HepG2 (cell line): ENCODE data around the gene NRG4. TPM values are rescaled to one million over a fixed set of nuclear protein-coding genes. Genes with fewer than 3 reads are reported as not detected.

Experiments used
- ATAC-seq: fragments of 200-7000 bp; cut with Tn5 transposase; 3 replicates; pipeline ENCODE4 v1.9.1; 2020; ENCODE audit warnings: mild to moderate bottlenecking, moderate library complexity
- BruUV-seq: library from RNA; stranded (reverse); fragments of 400-500 nt; replicated peaks from 2 replicates; lab custom pipeline; 2021; lab: Mats Ljungman, UMichigan
- CTCF ChIA-PET: fragments of 300-600 bp; formaldehyde crosslinking; extraction: SDS; loops from one replicate; lab custom pipeline; 2021; ENCODE audit warnings: low total read pairs, inconsistent platforms, low intra/inter-chr PET ratio; lab: Yijun Ruan, JAX
- POLR2A ChIA-PET: fragments of 350-600 bp; sonication (Branson Sonifier 250); formaldehyde crosslinking; loops from one replicate; lab custom pipeline; 2020; ENCODE audit warnings: antibody characterized with exemption, inconsistent platforms; lab: Yijun Ruan, JAX
- DNase-seq: peaks from one replicate; pipeline ENCODE4 v3.0.0-alpha.2; 2015; ENCODE audit warnings: low spot score
- FAIRE-seq: peaks from 3 replicates; lab custom pipeline; 2011; peaks lifted over from hg19 to GRCh38; lab: Jason Lieb, UNC
- H2AFZ ChIP-seq: one replicate; pipeline ENCODE4 v1.6.1; 2011; ENCODE audit warnings: low read length, inconsistent platforms
- H3K27ac ChIP-seq: fragments of 300-600 bp; 3 replicates; pipeline ENCODE4 v1.8.0; 2011; ENCODE audit warnings: mixed run types, mild to moderate bottlenecking, mixed read lengths, low read length, inconsistent platforms; ENCODE audit not compliant: insufficient read depth; ENCODE audit errors: extremely low read length
- H3K27me3 ChIP-seq, 2 experiments: fragments of 200-600 bp in 1 of 2; 2 replicates in 1 of 2; 3 replicates in 1 of 2; pipeline versions ENCODE4 v1.6.0 to v1.8.0; 2011; ENCODE audit warnings: low read length in 2 of 2, mild to moderate bottlenecking in 2 of 2, moderate library complexity in 2 of 2, inconsistent platforms in 1 of 2; ENCODE audit not compliant: insufficient read depth in 2 of 2, control insufficient read depth in 1 of 2
- H3K36me3 ChIP-seq, 2 experiments: fragments of 200-600 bp in 1 of 2; replicated peaks in 1 of 2; 2 replicates in 1 of 2; 3 replicates in 1 of 2; pipeline versions ENCODE4 v1.5.1 to v1.8.0; 2011; ENCODE audit warnings: low read length in 2 of 2, inconsistent platforms in 1 of 2; ENCODE audit not compliant: insufficient read depth in 2 of 2, control insufficient read depth in 1 of 2
- H3K4me1 ChIP-seq: 2 replicates; pipeline ENCODE4 v1.5.1; 2012; ENCODE audit warnings: low read length, inconsistent platforms; ENCODE audit not compliant: insufficient read depth
- H3K4me2 ChIP-seq: 2 replicates; pipeline ENCODE4 v1.6.0; 2011; ENCODE audit warnings: low read depth, low read length, inconsistent platforms
- H3K4me3 ChIP-seq, 3 experiments: fragments of 200-600 bp in 1 of 3; sonication (generic), shearing (Covaris generic) in 1 of 3; replicated peaks in 1 of 3; 2 replicates each; pipeline ENCODE4 v1.5.1; 2011 to 2016; ENCODE audit warnings: low read length in 3 of 3, inconsistent platforms in 2 of 3, low read depth in 2 of 3, mild to moderate bottlenecking in 2 of 3, control low read depth in 1 of 3, mixed read lengths in 1 of 3; ENCODE audit not compliant: insufficient read depth in 1 of 3
- H3K79me2 ChIP-seq: one replicate; pipeline ENCODE4 v1.6.1; 2011; ENCODE audit warnings: low read length, inconsistent platforms; ENCODE audit not compliant: insufficient read depth
- H3K9ac ChIP-seq: 2 replicates; pipeline ENCODE4 v1.6.0; 2011; ENCODE audit warnings: mild to moderate bottlenecking, low read depth, low read length, inconsistent platforms; ENCODE audit not compliant: insufficient read depth
- H3K9me3 ChIP-seq: 2 replicates; pipeline ENCODE4 v1.5.1; 2012; ENCODE audit warnings: mild to moderate bottlenecking, low read length
- H4K20me1 ChIP-seq: 2 replicates; pipeline ENCODE4 v1.6.0; 2011; ENCODE audit warnings: inconsistent platforms, mild to moderate bottlenecking, low read length, moderate library complexity; ENCODE audit not compliant: insufficient read depth
- HOXA5 ChIP-seq: sonication (generic); formaldehyde crosslinking; IDR thresholded peaks from 2 replicates; pipeline ENCODE4 v1.4.0; 2020; ENCODE audit warnings: missing genetic modification reagents
- NFE2 ChIP-seq: sonication (generic); formaldehyde crosslinking; IDR thresholded peaks from 2 replicates; pipeline ENCODE4 v1.4.0; 2020; ENCODE audit warnings: missing genetic modification reagents
- SMARCC2 ChIP-seq: fragments of 450-650 bp; IDR thresholded peaks from 2 replicates; pipeline ENCODE4 v1.6.1; 2017; ENCODE audit warnings: antibody characterized with exemption, mild to moderate bottlenecking
- TGIF2 ChIP-seq: IDR thresholded peaks from 2 replicates; pipeline ENCODE4 v1.6.1; 2016; ENCODE audit warnings: control low read depth, missing compliant biosample characterization
- ZNF10 ChIP-seq: sonication (generic); formaldehyde crosslinking; IDR thresholded peaks from 2 replicates; pipeline ENCODE4 v1.4.0; 2020; ENCODE audit warnings: mild to moderate bottlenecking, low read depth, missing genetic modification reagents, borderline replicate concordance
- ZNF552 ChIP-seq: sonication (generic); formaldehyde crosslinking; IDR thresholded peaks from 2 replicates; pipeline ENCODE4 v1.9.0; 2022; ENCODE audit warnings: missing genetic modification reagents, mild to moderate bottlenecking, borderline replicate concordance
- ZNF766 ChIP-seq: sonication (generic); formaldehyde crosslinking; IDR thresholded peaks from 2 replicates; pipeline ENCODE4 v1.5.0; 2020; ENCODE audit warnings: missing genetic modification reagents, borderline replicate concordance
- ZNF781 ChIP-seq: sonication (generic); formaldehyde crosslinking; IDR thresholded peaks from 2 replicates; pipeline ENCODE4 v1.5.1; 2020; ENCODE audit warnings: borderline replicate concordance, mild to moderate bottlenecking, missing genetic modification reagents; ENCODE audit errors: not compliant biosample characterization
- WGBS: methylation state at CpG from one replicate; pipeline ENCODE4 v1.1.6; 2017; ENCODE audit warnings: low lambda C conversion rate; 5-methylcytosine and 5-hydroxymethylcytosine counted together
- in situ Hi-C: cut with HindIII; loops from 2 replicates; pipeline ENCODE4 v1.10.0; 2017; ENCODE audit warnings: low pct_unique_long_range_greater_than_20kb; ENCODE audit not compliant: extremely low pct_ligation_motif_present
- intact Hi-C: fragments of 100-400 bp; cut with micrococcal nuclease; formaldehyde crosslinking; loops from one replicate; pipeline ENCODE4 v1.10.0; 2022; ENCODE audit not compliant: unreplicated experiment
- polyA plus RNA-seq, 8 experiments: library from polyadenylated mRNA; depleted of rRNA in 3 of 8; stranded (reverse) in 7 of 8; unstranded in 1 of 8; fragments of >200 nt; fragmentation: Illumina TruSeq in 4 of 8; extraction: Trizol in 4 of 8; gene quantifications; 2 replicates each; pipeline versions ENCODE4 v1.2.1 to v1.2.3, GENCODE V29; 2011 to 2016; ENCODE audit warnings: low read depth in 4 of 8, missing spikeins in 1 of 8, mixed read lengths in 1 of 8; ENCODE audit not compliant: insufficient read depth in 1 of 8
- total RNA-seq, 5 experiments: library from RNA; depleted of rRNA; stranded (reverse); fragments of >200 nt; fragmentation: Illumina TruSeq; extraction: Trizol; gene quantifications; 2 replicates each; pipeline ENCODE4 v1.2.3, GENCODE V29; 2016; ENCODE audit warnings: low read depth in 1 of 5
- TF ChIP-seq, protein P1 (sequence below): sonication (generic); formaldehyde crosslinking; IDR thresholded peaks from 2 replicates; pipeline ENCODE4 v1.4.0; 2020; ENCODE audit warnings: mild to moderate bottlenecking, missing genetic modification reagents
- TF ChIP-seq, protein P2 (sequence below): sonication (generic); formaldehyde crosslinking; conservative IDR thresholded peaks from 2 replicates; pipeline ENCODE4 v1.4.0; 2020; ENCODE audit warnings: missing genetic modification reagents

Gene NRG4
- total and polyA plus RNA-seq, 2 of the 13 experiments (the other 11 are each of a cell fraction or from before 2014, with no cell fraction given) = 0.01 TPM; not detected in 1

DNA sequence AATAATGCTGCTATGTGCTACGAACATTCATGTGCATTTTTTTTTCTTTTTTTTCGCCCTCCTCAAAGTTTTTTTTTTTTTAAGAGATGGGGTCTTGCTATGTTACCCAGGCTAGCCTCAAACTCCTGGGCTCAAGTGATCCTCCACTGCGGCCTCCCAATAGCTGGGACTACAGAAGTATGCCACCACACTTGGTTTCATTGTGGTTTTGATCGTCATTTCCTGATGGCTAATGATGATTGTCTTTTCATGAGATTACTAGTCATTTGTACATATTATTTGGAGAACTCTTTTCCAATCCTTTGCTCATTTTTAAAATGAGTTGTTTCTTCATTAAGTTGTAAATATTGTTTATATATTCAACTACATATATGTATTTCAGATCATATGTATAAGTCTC is 59.7 kb downstream of the NRG4 start:
- in situ Hi-C loops (no loop called here), intact Hi-C loops (no loop called here)
- TF ChIP-seq TGIF2 (CRISPR knock-in tag) (no peak), ZNF781 (CRISPR knock-in tag) (no peak), SMARCC2 (no peak), NFE2 (CRISPR knock-in tag) (no peak), ZNF766 (CRISPR knock-in tag) (no peak), HOXA5 (no peak), ZNF10 (CRISPR knock-in tag) (no peak), ZNF552 (no peak)
- TF ChIP-seq, protein P1, sequence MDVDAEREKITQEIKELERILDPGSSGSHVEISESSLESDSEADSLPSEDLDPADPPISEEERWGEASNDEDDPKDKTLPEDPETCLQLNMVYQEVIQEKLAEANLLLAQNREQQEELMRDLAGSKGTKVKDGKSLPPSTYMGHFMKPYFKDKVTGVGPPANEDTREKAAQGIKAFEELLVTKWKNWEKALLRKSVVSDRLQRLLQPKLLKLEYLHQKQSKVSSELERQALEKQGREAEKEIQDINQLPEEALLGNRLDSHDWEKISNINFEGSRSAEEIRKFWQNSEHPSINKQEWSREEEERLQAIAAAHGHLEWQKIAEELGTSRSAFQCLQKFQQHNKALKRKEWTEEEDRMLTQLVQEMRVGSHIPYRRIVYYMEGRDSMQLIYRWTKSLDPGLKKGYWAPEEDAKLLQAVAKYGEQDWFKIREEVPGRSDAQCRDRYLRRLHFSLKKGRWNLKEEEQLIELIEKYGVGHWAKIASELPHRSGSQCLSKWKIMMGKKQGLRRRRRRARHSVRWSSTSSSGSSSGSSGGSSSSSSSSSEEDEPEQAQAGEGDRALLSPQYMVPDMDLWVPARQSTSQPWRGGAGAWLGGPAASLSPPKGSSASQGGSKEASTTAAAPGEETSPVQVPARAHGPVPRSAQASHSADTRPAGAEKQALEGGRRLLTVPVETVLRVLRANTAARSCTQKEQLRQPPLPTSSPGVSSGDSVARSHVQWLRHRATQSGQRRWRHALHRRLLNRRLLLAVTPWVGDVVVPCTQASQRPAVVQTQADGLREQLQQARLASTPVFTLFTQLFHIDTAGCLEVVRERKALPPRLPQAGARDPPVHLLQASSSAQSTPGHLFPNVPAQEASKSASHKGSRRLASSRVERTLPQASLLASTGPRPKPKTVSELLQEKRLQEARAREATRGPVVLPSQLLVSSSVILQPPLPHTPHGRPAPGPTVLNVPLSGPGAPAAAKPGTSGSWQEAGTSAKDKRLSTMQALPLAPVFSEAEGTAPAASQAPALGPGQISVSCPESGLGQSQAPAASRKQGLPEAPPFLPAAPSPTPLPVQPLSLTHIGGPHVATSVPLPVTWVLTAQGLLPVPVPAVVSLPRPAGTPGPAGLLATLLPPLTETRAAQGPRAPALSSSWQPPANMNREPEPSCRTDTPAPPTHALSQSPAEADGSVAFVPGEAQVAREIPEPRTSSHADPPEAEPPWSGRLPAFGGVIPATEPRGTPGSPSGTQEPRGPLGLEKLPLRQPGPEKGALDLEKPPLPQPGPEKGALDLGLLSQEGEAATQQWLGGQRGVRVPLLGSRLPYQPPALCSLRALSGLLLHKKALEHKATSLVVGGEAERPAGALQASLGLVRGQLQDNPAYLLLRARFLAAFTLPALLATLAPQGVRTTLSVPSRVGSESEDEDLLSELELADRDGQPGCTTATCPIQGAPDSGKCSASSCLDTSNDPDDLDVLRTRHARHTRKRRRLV (CRISPR knock-in tag) = no peak
- TF ChIP-seq, protein P2, sequence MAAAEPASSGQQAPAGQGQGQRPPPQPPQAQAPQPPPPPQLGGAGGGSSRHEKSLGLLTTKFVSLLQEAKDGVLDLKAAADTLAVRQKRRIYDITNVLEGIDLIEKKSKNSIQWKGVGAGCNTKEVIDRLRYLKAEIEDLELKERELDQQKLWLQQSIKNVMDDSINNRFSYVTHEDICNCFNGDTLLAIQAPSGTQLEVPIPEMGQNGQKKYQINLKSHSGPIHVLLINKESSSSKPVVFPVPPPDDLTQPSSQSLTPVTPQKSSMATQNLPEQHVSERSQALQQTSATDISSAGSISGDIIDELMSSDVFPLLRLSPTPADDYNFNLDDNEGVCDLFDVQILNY (CRISPR knock-in tag) = no peak
- DNase-seq (no peak), ATAC-seq (no peak), FAIRE-seq (no peak)
- Histone ChIP-seq H3K4me3 (no peak overlapping the region), H3K27me3 (no peaks in the 10 kb centered on the region), H3K9me3 (no peaks in the 10 kb centered on the region), H3K27ac (no peak overlapping the region), H3K4me1 (no peaks in the 10 kb centered on the region), H3K79me2 (no peaks in the 10 kb centered on the region), H4K20me1 (no peaks in the 10 kb centered on the region), H3K4me2 (no peak overlapping the region), H3K9ac (no peak overlapping the region), H3K36me3 (no peaks in the 10 kb centered on the region), H2AFZ (no peak overlapping the region)
- BruUV-seq = no TSS peak
- ChIA-PET POLR2A (no interaction called here), CTCF (no interaction called here)
- WGBS = 65% methylated on average over 4 of the region's 4 CpGs
